Mucosa of rectum (tissue), 2 donors: ENCODE measurements around the gene DEPDC1.
"Not testable (repeated sequence)": the region's sequence is repeated elsewhere in the genome, so short reads cannot be mapped to it uniquely, and the experiment has no call there.

ENCODE experiments used
- H3K27ac ChIP-seq, 2 donors: one replicate each; pipeline ENCODE4 v1.7.0; 2013; ENCODE audit warnings: inconsistent platforms in 2 of 2, low read depth in 2 of 2, low read length in 2 of 2
- H3K27me3 ChIP-seq, 2 donors: one replicate each; pipeline ENCODE4 v1.7.0; 2013; ENCODE audit warnings: low read length in 2 of 2; ENCODE audit not compliant: control insufficient read depth in 2 of 2, insufficient read depth in 2 of 2
- H3K36me3 ChIP-seq, 2 donors: one replicate each; pipeline ENCODE4 v1.7.0; 2013; ENCODE audit warnings: low read length in 2 of 2; ENCODE audit not compliant: control insufficient read depth in 2 of 2, insufficient read depth in 2 of 2
- H3K4me1 ChIP-seq, 2 donors: one replicate each; pipeline ENCODE4 v1.7.0; 2013; ENCODE audit warnings: low read length in 2 of 2, mild to moderate bottlenecking in 1 of 2; ENCODE audit not compliant: control insufficient read depth in 2 of 2, insufficient read depth in 2 of 2
- H3K4me3 ChIP-seq, 2 donors: one replicate each; pipeline ENCODE4 v1.7.0; 2013; ENCODE audit warnings: low read length in 2 of 2
- H3K9ac ChIP-seq, 2 donors: one replicate each; pipeline ENCODE4 v1.7.0; 2013; ENCODE audit warnings: low read length in 2 of 2, low read depth in 1 of 2, mild to moderate bottlenecking in 1 of 2
- H3K9me3 ChIP-seq, 2 donors: one replicate each; pipeline ENCODE4 v1.7.0; 2013; ENCODE audit warnings: low read length in 2 of 2; ENCODE audit not compliant: control insufficient read depth in 2 of 2
- donor health status: healthy.
- donor health status: Normal muscosa, but diverticular disease.

DEPDC1 gene

GRCh38 chr1:68503085-68503484 lies 6.2 kb upstream of the DEPDC1 start:
- Histone ChIP-seq H3K27ac (no peak overlapping the region), H3K4me3 (no peak overlapping the region), H3K9ac (no peak overlapping the region), H3K9me3 (peaks cover 0 to 2% of the 10 kb centered on the region in 2 donors), H3K36me3 (no peaks in the 10 kb centered on the region), H3K4me1 (no peaks in the 10 kb centered on the region), H3K27me3 (no peaks in the 10 kb centered on the region)

- no peaks in the 10 kb centered on the region for H3K27me3 ChIP-seq
- H3K9ac ChIP-seq: peak overlapping the region in 1 of 2 donors; percentile 44
- no peaks in the 10 kb centered on the region for H3K9me3 ChIP-seq
- no peaks in the 10 kb centered on the region for H3K36me3 ChIP-seq
- H3K4me3 ChIP-seq: peak overlapping the region; percentile 72 to 92
- peaks cover 0 to 15% of the 10 kb centered on the region in 2 donors for H3K4me1 ChIP-seq
- no peak overlapping the region for H3K27ac ChIP-seq
Measured at GRCh38 chr1:68497358-68497698, 446 bp upstream of the DEPDC1 start.

GRCh38 chr1:68495968-68496679 lies 758 bp downstream of the DEPDC1 start:
- no peaks in the 10 kb centered on the region for H3K27me3 ChIP-seq

DNA sequence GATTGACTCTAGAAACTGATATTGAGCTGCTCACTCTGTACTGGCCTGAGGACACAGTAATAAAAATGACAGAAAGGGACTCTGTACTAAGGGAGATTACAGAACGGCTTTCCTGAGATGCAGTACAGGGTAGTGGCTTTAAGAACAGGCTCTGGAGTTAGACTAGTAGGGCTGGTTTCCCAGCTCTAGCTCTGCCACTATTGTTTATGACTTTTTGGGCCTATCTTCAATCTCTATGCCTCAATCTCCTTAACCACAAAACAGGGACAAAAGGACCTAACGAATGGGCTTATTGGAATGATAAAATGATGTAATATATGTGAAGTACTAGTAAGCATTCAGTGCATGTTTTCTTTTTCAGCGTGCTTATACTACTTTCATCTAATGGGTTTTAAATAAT lies 1.4 kb downstream of the DEPDC1 start:
- H3K9ac ChIP-seq: no peak overlapping the region
- no peak overlapping the region for H3K27ac ChIP-seq
- H3K9me3 ChIP-seq: no peaks in the 10 kb centered on the region
- H3K4me3 ChIP-seq: peak overlapping the region in 1 of 2 donors; percentile 92
- peaks cover 0 to 15% of the 10 kb centered on the region in 2 donors for H3K4me1 ChIP-seq
- no peaks in the 10 kb centered on the region for H3K27me3 ChIP-seq
- H3K36me3 ChIP-seq: no peaks in the 10 kb centered on the region

More at GRCh38 chr1:68495968-68496679, 758 bp downstream of the DEPDC1 start:
- peak overlapping the region; percentile 72 to 92 for H3K4me3 ChIP-seq
- peak overlapping the region; percentile 43 to 44 for H3K9ac ChIP-seq
- no peak overlapping the region for H3K27ac ChIP-seq
- no peaks in the 10 kb centered on the region for H3K36me3 ChIP-seq
- H3K9me3 ChIP-seq: no peaks in the 10 kb centered on the region
- H3K4me1 ChIP-seq: peaks cover 0 to 15% of the 10 kb centered on the region in 2 donors

DNA sequence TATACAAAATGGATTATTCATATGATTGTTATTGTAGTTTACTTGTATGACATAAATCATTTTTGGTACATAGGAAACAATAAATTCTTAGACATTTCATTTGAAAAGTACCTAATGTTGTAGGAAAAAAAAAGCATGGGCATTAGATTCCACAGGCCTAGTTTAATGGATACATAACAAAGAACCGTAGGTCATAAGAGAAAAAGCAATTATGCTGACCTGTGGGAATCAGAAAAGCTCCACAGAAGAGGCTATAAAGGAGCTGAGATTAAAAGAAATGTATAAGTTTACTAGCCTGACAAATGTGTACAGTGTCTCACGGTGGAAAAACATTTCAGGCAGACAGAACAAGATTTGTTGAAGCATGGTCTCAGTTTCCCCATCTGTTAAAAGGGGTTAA lies 3.7 kb downstream of the DEPDC1 start:
- Histone ChIP-seq H3K36me3 (no peaks in the 10 kb centered on the region), H3K27me3 (no peaks in the 10 kb centered on the region), H3K9ac (no peak overlapping the region), H3K4me1 (peaks cover 0 to 15% of the 10 kb centered on the region in 2 donors), H3K27ac (no peak overlapping the region), H3K9me3 (peaks cover 0 to 2% of the 10 kb centered on the region in 2 donors), H3K4me3 (no peak overlapping the region)

DNA sequence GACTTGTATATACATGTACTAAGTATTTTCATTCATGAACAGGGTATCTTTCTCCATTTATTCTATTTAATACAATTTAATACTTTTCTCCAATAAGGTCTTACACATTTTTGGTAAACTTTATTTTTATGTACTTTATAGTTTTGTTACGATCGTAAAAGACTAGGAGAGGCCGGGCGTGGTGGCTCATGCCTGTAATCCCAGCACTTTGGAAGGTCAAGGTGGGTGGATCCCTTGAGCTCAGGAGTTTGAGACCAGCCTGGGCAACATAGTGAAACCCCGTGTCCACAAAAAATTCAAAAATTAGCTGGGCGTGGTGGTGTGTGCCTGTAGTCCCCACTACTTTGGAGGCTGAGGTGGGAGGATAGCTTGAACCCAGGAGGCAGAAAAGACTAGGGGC lies 4.6 kb downstream of the DEPDC1 start:
- not testable (repeated sequence) for H3K4me3 ChIP-seq, H3K27me3 ChIP-seq, H3K27ac ChIP-seq, H3K36me3 ChIP-seq, H3K9ac ChIP-seq, H3K9me3 ChIP-seq
- H3K4me1 ChIP-seq: peaks cover 0 to 15% of the 10 kb centered on the region in 2 donors

GRCh38 chr1:68490046-68490651 lies 6.7 kb downstream of the DEPDC1 start:
- Histone ChIP-seq H3K9ac (no peak overlapping the region), H3K27ac (no peak overlapping the region), H3K4me1 (no peaks in the 10 kb centered on the region), H3K36me3 (no peaks in the 10 kb centered on the region), H3K27me3 (no peaks in the 10 kb centered on the region), H3K9me3 (peaks cover 0 to 2% of the 10 kb centered on the region in 2 donors), H3K4me3 (no peak overlapping the region)

- Histone ChIP-seq H3K9ac (no peak overlapping the region), H3K4me1 (no peaks in the 10 kb centered on the region), H3K36me3 (peaks cover 0 to 4% of the 10 kb centered on the region in 2 donors), H3K27me3 (no peaks in the 10 kb centered on the region), H3K27ac (no peak overlapping the region), H3K9me3 (peaks cover 0 to 2% of the 10 kb centered on the region in 2 donors), H3K4me3 (no peak overlapping the region)
Measured at GRCh38 chr1:68485431-68486022, 11.4 kb downstream of the DEPDC1 start.

DNA sequence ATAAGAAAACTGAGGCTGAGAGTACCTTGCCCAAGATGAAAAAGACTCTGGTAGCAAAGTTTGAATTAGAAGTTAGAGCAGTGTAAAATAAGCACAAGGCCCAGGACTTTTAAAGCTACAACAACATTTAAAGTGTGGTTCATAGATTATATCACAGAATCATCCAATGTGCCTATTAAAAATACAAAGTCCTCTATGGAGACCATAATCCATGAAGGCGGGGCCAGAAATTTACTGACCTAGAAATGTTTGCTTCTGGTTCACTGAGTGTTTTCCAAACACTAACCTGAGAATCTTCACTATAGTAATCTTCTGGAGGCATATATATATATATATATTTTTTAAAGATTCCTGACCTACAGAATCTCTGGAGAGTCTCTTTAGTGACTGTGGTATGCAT lies 12.3 kb downstream of the DEPDC1 start:
- Histone ChIP-seq H3K4me3 (no peak overlapping the region), H3K9me3 (no peaks in the 10 kb centered on the region), H3K27me3 (no peaks in the 10 kb centered on the region), H3K36me3 (peaks cover 0 to 4% of the 10 kb centered on the region in 2 donors), H3K4me1 (no peaks in the 10 kb centered on the region), H3K9ac (no peak overlapping the region), H3K27ac (no peak overlapping the region)

DNA sequence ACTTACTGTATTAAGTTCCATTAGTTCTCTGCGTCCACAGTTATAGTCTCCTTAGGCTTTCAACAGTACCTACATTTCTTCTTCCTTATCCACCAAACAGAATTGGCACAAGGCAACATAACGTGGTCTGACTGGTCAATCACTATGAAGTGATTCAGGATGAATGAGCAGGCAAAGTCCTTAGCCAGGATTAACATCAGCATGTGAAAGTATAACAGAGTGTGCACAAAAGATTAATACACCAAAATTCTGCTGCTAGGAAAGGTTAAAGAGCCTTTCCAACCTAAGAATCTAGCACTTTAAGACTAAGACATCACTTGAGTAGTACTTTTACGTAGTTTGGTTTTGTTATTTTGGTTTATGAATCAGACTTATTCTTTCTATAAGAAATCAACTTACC lies 15.8 kb downstream of the DEPDC1 start:
- Histone ChIP-seq H3K9ac (no peak overlapping the region), H3K36me3 (peaks cover 0 to 4% of the 10 kb centered on the region in 2 donors), H3K27ac (no peak overlapping the region), H3K4me3 (no peak overlapping the region), H3K27me3 (no peaks in the 10 kb centered on the region), H3K4me1 (no peaks in the 10 kb centered on the region), H3K9me3 (no peaks in the 10 kb centered on the region)
